ENCODE results near the gene TANGO2.

TANGO2 gene

GRCh38 chr22:20040327-20041200 lies 19.7 kb downstream of the TANGO2 start:
- Histone ChIP-seq H3K4me2 (ENCODE audit: low read length) (no peak overlapping the region), H4K20me1 (ENCODE audit: insufficient read depth, low read length) (no peaks in the 10 kb centered on the region), H3K4me1 (ENCODE audit: insufficient read depth, low read length, severe bottlenecking) (no peaks in the 10 kb centered on the region), H2AFZ (ENCODE audit: low read length) (no peak overlapping the region), H3K27me3 (ENCODE audit: insufficient read depth, low read length) (no peaks in the 10 kb centered on the region), H3K27ac (ENCODE audit: low read depth, low read length, poor library complexity, severe bottlenecking) (no peak overlapping the region), H3K36me3 (ENCODE audit: insufficient read depth, low read length) (peaks cover 10% of the 10 kb centered on the region; the same call in 1 of the 2 replicates), H3K9me2 (ENCODE audit: low read depth, low read length) (no peaks in the 10 kb centered on the region), H3K79me2 (ENCODE audit: insufficient read depth, low read length) (no peaks in the 10 kb centered on the region), H3K9ac (ENCODE audit: low read length) (no peak overlapping the region), H3F3A (ENCODE audit: insufficient read depth, low read length) (no peaks in the 10 kb centered on the region), H3K9me3 (ENCODE audit: low read length) (no peaks in the 10 kb centered on the region), H3K4me3 (ENCODE audit: low read depth, low read length, poor library complexity, severe bottlenecking) (no peak overlapping the region)
- TF ChIP-seq CTCF (IDR thresholded peaks at IDR 0.05; ENCODE audit: low read length) (no peak), EZH2 (IDR thresholded peaks at IDR 0.05; ENCODE audit: borderline replicate concordance, low read length) (no peak)

GRCh38 chr22:20043057-20043996 lies 22.4 kb downstream of the TANGO2 start:
- peaks cover 25% of the 10 kb centered on the region for H3K36me3 ChIP-seq (ENCODE audit: insufficient read depth, low read length)
- no peaks in the 10 kb centered on the region for H3K9me2 ChIP-seq (ENCODE audit: low read depth, low read length)
- no peak overlapping the region for H3K4me3 ChIP-seq (ENCODE audit: low read depth, low read length, poor library complexity, severe bottlenecking)
- H3F3A ChIP-seq (ENCODE audit: insufficient read depth, low read length) = no peaks in the 10 kb centered on the region
- H3K4me2 ChIP-seq (ENCODE audit: low read length) = no peak overlapping the region
- H3K79me2 ChIP-seq (ENCODE audit: insufficient read depth, low read length) = no peaks in the 10 kb centered on the region
- H3K27me3 ChIP-seq (ENCODE audit: insufficient read depth, low read length) = no peaks in the 10 kb centered on the region
- no peak overlapping the region for H3K9ac ChIP-seq (ENCODE audit: low read length)
- TF ChIP-seq EZH2 (IDR thresholded peaks at IDR 0.05; ENCODE audit: borderline replicate concordance, low read length) (no peak), CTCF (IDR thresholded peaks at IDR 0.05; ENCODE audit: low read length) (no peak)
- H3K9me3 ChIP-seq (ENCODE audit: low read length) = peaks cover 2% of the 10 kb centered on the region; the same call in 1 of the 2 replicates
- H2AFZ ChIP-seq (ENCODE audit: low read length) = no peak overlapping the region
- no peaks in the 10 kb centered on the region for H4K20me1 ChIP-seq (ENCODE audit: insufficient read depth, low read length)
- no peak overlapping the region for H3K27ac ChIP-seq (ENCODE audit: low read depth, low read length, poor library complexity, severe bottlenecking)
- H3K4me1 ChIP-seq (ENCODE audit: insufficient read depth, low read length, severe bottlenecking) = no peaks in the 10 kb centered on the region

- Histone ChIP-seq H3K4me2 (ENCODE audit: low read length) (no peak overlapping the region), H3K9me3 (ENCODE audit: low read length) (peaks cover 3% of the 10 kb centered on the region; the same call in 1 of the 2 replicates), H3K79me2 (ENCODE audit: insufficient read depth, low read length) (no peaks in the 10 kb centered on the region), H3K27me3 (ENCODE audit: insufficient read depth, low read length) (no peaks in the 10 kb centered on the region), H3K9ac (ENCODE audit: low read length) (no peak overlapping the region), H3K27ac (ENCODE audit: low read depth, low read length, poor library complexity, severe bottlenecking) (no peak overlapping the region), H3F3A (ENCODE audit: insufficient read depth, low read length) (no peaks in the 10 kb centered on the region), H3K36me3 (ENCODE audit: insufficient read depth, low read length) (peaks cover 30% of the 10 kb centered on the region), H2AFZ (ENCODE audit: low read length) (no peak overlapping the region), H4K20me1 (ENCODE audit: insufficient read depth, low read length) (no peaks in the 10 kb centered on the region), H3K4me3 (ENCODE audit: low read depth, low read length, poor library complexity, severe bottlenecking) (no peak overlapping the region), H3K9me2 (ENCODE audit: low read depth, low read length) (no peaks in the 10 kb centered on the region), H3K4me1 (ENCODE audit: insufficient read depth, low read length, severe bottlenecking) (no peaks in the 10 kb centered on the region)
- TF ChIP-seq EZH2 (IDR thresholded peaks at IDR 0.05; ENCODE audit: borderline replicate concordance, low read length) (no peak), CTCF (IDR thresholded peaks at IDR 0.05; ENCODE audit: low read length) (no peak)
Observed at GRCh38 chr22:20043997-20044342, 23.1 kb downstream of the TANGO2 start.
